HCT116 (cell line): ENCODE measurements around the gene GALNT13. TPM values are rescaled to one million over a fixed set of nuclear protein-coding genes. Genes with fewer than 3 reads are reported as not detected.

ENCODE experiments used
- ATAC-seq: fragments of 200-7000 bp; cut with Tn5 transposase; 2 replicates; pipeline ENCODE4 v1.9.1; 2020; ENCODE audit warnings: mild to moderate bottlenecking, moderate library complexity
- BruUV-seq: library from RNA; stranded (reverse); fragments of 400-500 nt; replicated peaks from 2 replicates; lab custom pipeline; 2021; lab: Mats Ljungman, UMichigan
- CTCF ChIA-PET: fragments of 300-600 bp; sonication (Branson Sonifier 250); formaldehyde crosslinking; loops from one replicate; lab custom pipeline; 2021; ENCODE audit warnings: antibody characterized with exemption; lab: Charles Lee
- POLR2A ChIA-PET: fragments of 300-600, 350-600 bp; sonication (Branson Sonifier 250); formaldehyde crosslinking; loops from one replicate; lab custom pipeline; 2021; ENCODE audit warnings: antibody characterized with exemption; lab: Charles Lee
- RAD21 ChIA-PET, 2 experiments: fragments of 300-600 bp; sonication (Branson Sonifier 250); formaldehyde crosslinking; loops; one replicate each; lab custom pipeline; 2023; ENCODE audit warnings: low total read pairs in 2 of 2; ENCODE audit not compliant: uncharacterized antibody in 2 of 2, unreplicated experiment in 2 of 2, low non-redundant PET in 1 of 2; lab: Charles Lee
- DNase-seq: peaks from one replicate; pipeline ENCODE4 v3.0.0-alpha.2; 2010; ENCODE audit warnings: low read depth, low spot score
- H2AFZ ChIP-seq: fragments of 200-600 bp; shearing (Covaris generic), sonication (generic); 2 replicates; pipeline ENCODE4 v1.6.1; 2017; ENCODE audit warnings: low read depth, mixed run types, mixed read lengths, antibody characterized with exemption, low read length; ENCODE audit not compliant: poor library complexity, severe bottlenecking
- H3K27ac ChIP-seq: 2 replicates; pipeline ENCODE4 v1.5.1; 2012; ENCODE audit warnings: low read depth, low read length
- H3K27me3 ChIP-seq: fragments of 200-600 bp; sonication (generic); 2 replicates; pipeline ENCODE4 v1.6.1; 2016; ENCODE audit warnings: mixed run types, low read length, mixed read lengths; ENCODE audit not compliant: insufficient read depth
- H3K36me3 ChIP-seq, 2 experiments: fragments of 200-500 bp in 1 of 2; fragments of 200-600 bp in 1 of 2; sonication (Bioruptor generic) in 1 of 2; sonication (generic) in 1 of 2; 2 replicates each; pipeline versions ENCODE4 v1.5.1 to v1.6.1; 2014 to 2016; ENCODE audit warnings: low read length in 2 of 2, inconsistent platforms in 1 of 2, mixed read lengths in 1 of 2, mixed run types in 1 of 2; ENCODE audit not compliant: insufficient read depth in 2 of 2, control insufficient read depth in 1 of 2
- H3K4me1 ChIP-seq, 2 experiments: fragments of 200-600 bp in 1 of 2; sonication (generic) in 1 of 2; 2 replicates each; pipeline versions ENCODE4 v1.5.1 to v1.6.1; 2012 to 2017; ENCODE audit warnings: low read length in 2 of 2, inconsistent platforms in 1 of 2, mild to moderate bottlenecking in 1 of 2, mixed read lengths in 1 of 2, mixed run types in 1 of 2, moderate library complexity in 1 of 2; ENCODE audit not compliant: insufficient read depth in 2 of 2, control insufficient read depth in 1 of 2
- H3K4me2 ChIP-seq: fragments of 200-600 bp; sonication (generic); 2 replicates; pipeline ENCODE4 v1.6.1; 2017; ENCODE audit warnings: mixed run types, low read length, mixed read lengths
- H3K4me3 ChIP-seq, 2 experiments: fragments of 200-600 bp in 1 of 2; sonication (generic) in 1 of 2; replicated peaks in 1 of 2; 2 replicates each; pipeline ENCODE4 v1.5.1; 2011 to 2016; ENCODE audit warnings: low read length in 2 of 2, control low read depth in 1 of 2, low read depth in 1 of 2, mild to moderate bottlenecking in 1 of 2, mixed read lengths in 1 of 2, mixed run types in 1 of 2
- H3K79me2 ChIP-seq: fragments of 200-600 bp; sonication (generic); 2 replicates; pipeline ENCODE4 v1.6.1; 2017; ENCODE audit warnings: mild to moderate bottlenecking, mixed run types, low read length, moderate library complexity, mixed read lengths; ENCODE audit not compliant: insufficient read depth
- H3K9ac ChIP-seq: fragments of 200-600 bp; sonication (generic); 2 replicates; pipeline ENCODE4 v1.6.1; 2016; ENCODE audit warnings: low read length, mixed read lengths
- H3K9me2 ChIP-seq: fragments of 200-600 bp; sonication (generic), shearing (Covaris generic); 2 replicates; pipeline ENCODE4 v1.6.1; 2017; ENCODE audit warnings: mixed run types, mild to moderate bottlenecking, moderate library complexity; ENCODE audit not compliant: insufficient read depth
- H3K9me3 ChIP-seq, 2 experiments: fragments of 200-500 bp in 1 of 2; fragments of 200-600 bp in 1 of 2; sonication (Bioruptor generic) in 1 of 2; sonication (generic) in 1 of 2; 2 replicates each; pipeline ENCODE4 v1.6.1; 2014 to 2017; ENCODE audit warnings: low read length in 2 of 2, mixed read lengths in 2 of 2, inconsistent platforms in 1 of 2, low read depth in 1 of 2, mild to moderate bottlenecking in 1 of 2, mixed run types in 1 of 2, moderate library complexity in 1 of 2; ENCODE audit not compliant: control insufficient read depth in 1 of 2, insufficient read depth in 1 of 2
- H4K20me1 ChIP-seq: fragments of 200-600 bp; sonication (generic), shearing (Covaris generic); 2 replicates; pipeline ENCODE4 v1.6.1; 2017; ENCODE audit warnings: mixed run types, mild to moderate bottlenecking, moderate library complexity; ENCODE audit not compliant: insufficient read depth
- ATF3 ChIP-seq: IDR thresholded peaks from 2 replicates; pipeline ENCODE4 v1.6.1; 2012
- CEBPB ChIP-seq: IDR thresholded peaks from 2 replicates; pipeline ENCODE4 v1.6.1; 2012; ENCODE audit warnings: low read depth
- CTCF ChIP-seq, 3 experiments: fragments of 200-600 bp in 1 of 3; sonication (generic) in 1 of 3; IDR thresholded peaks in 2 of 3; conservative IDR thresholded peaks in 1 of 3; 2 replicates each; pipeline ENCODE4 v1.5.1; 2012 to 2017; ENCODE audit warnings: low read depth in 2 of 3, low read length in 2 of 3, antibody characterized with exemption in 1 of 3, borderline replicate concordance in 1 of 3, control low read depth in 1 of 3, mild to moderate bottlenecking in 1 of 3, mixed read lengths in 1 of 3, mixed run types in 1 of 3, moderate library complexity in 1 of 3; ENCODE audit not compliant: insufficient read depth in 1 of 3
- EGR1 ChIP-seq: IDR thresholded peaks from 2 replicates; pipeline ENCODE4 v1.6.1; 2012; ENCODE audit warnings: low read depth
- ELF1 ChIP-seq: IDR thresholded peaks from 2 replicates; pipeline ENCODE4 v1.6.1; 2012; ENCODE audit warnings: low read depth, borderline replicate concordance
- EZH2 ChIP-seq: fragments of 200-600 bp; sonication (generic); IDR thresholded peaks from 2 replicates; pipeline ENCODE4 v1.6.1; 2017; ENCODE audit warnings: antibody characterized with exemption, mixed run types
- EZH2phosphoT487 ChIP-seq: fragments of 200-600 bp; IDR thresholded peaks from 2 replicates; pipeline ENCODE4 v1.6.1; 2018; ENCODE audit warnings: antibody characterized with exemption, borderline replicate concordance
- FOSL1 ChIP-seq: IDR thresholded peaks from 2 replicates; pipeline ENCODE4 v1.6.1; 2012; ENCODE audit warnings: low read depth
- JUND ChIP-seq: IDR thresholded peaks from 2 replicates; pipeline ENCODE4 v1.6.1; 2012
- POLR2A ChIP-seq: IDR thresholded peaks from 2 replicates; pipeline ENCODE4 v1.7.0; 2011; ENCODE audit warnings: borderline replicate concordance; ENCODE audit not compliant: insufficient read depth, insufficient read length; ENCODE audit errors: extremely low read depth
- POLR2AphosphoS5 ChIP-seq: IDR thresholded peaks from 2 replicates; pipeline ENCODE4 v1.6.1; 2011; ENCODE audit warnings: mild to moderate bottlenecking, low read depth, low read length, moderate library complexity
- RAD21 ChIP-seq: IDR thresholded peaks from 2 replicates; pipeline ENCODE4 v1.6.1; 2012; ENCODE audit warnings: low read depth, mild to moderate bottlenecking
- SIN3A ChIP-seq: IDR thresholded peaks from 2 replicates; pipeline ENCODE4 v1.6.1; 2012; ENCODE audit warnings: low read depth
- SP1 ChIP-seq: IDR thresholded peaks from 2 replicates; pipeline ENCODE4 v1.6.1; 2012; ENCODE audit warnings: low read depth
- SRF ChIP-seq: IDR thresholded peaks from 2 replicates; pipeline ENCODE4 v1.6.1; 2012; ENCODE audit warnings: low read depth
- YY1 ChIP-seq: IDR thresholded peaks from 2 replicates; pipeline ENCODE4 v1.6.1; 2011; ENCODE audit warnings: low read length, low read depth, moderate library complexity, mild to moderate bottlenecking; ENCODE audit not compliant: insufficient replicate concordance; ENCODE audit errors: extremely low read depth
- ZFX ChIP-seq: fragments of 450-650 bp; IDR thresholded peaks from 2 replicates; pipeline ENCODE4 v1.6.1; 2017
- ZNF274 ChIP-seq: fragments of 200-500 bp; sonication (Bioruptor generic); IDR thresholded peaks from 2 replicates; pipeline ENCODE4 v1.6.1; 2014; ENCODE audit warnings: mild to moderate bottlenecking, low read depth, low read length, inconsistent platforms
- intact Hi-C: fragments of 100-400 bp; cut with micrococcal nuclease; formaldehyde crosslinking; loops from 2 replicates; pipeline ENCODE4 v1.10.0; 2022
- total RNA-seq: library from RNA; stranded (reverse); gene quantifications from one replicate; pipeline ENCODE4 v1.2.1, GENCODE V29; 2021; ENCODE audit not compliant: unreplicated experiment
- TF ChIP-seq, protein P1 (sequence below): IDR thresholded peaks from 2 replicates; pipeline ENCODE4 v1.6.1; 2012
- TF ChIP-seq, protein P2 (sequence below): IDR thresholded peaks from 2 replicates; pipeline ENCODE4 v1.6.1; 2011; ENCODE audit warnings: mild to moderate bottlenecking, low read length, moderate library complexity; ENCODE audit not compliant: insufficient replicate concordance; ENCODE audit errors: extremely low read depth

GALNT13 gene
- total RNA-seq, 1 experiment from 2014 or later = 0.44 TPM

DNA sequence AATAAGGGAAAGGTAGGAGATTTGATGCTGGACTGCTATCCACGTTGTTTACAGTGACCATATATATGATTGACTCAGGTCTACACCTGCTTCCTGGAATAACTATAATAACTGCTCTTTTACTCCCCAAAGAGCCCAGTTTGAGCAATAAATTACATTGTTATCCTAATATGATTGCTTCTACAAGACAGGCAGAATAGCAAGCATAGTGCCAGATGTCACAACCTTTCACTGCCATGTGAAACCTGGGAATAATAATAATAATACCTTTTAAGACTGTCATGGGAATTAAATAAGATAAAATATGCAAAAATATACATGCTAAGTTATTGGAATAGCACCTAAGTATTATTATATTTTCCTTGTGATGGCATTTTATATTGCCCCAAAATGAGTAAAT is 298.7 kb downstream of the GALNT13 start:
- no peaks in the 10 kb centered on the region for H3K79me2 ChIP-seq
- DNase-seq (no peak), ATAC-seq (no peak)
- H2AFZ ChIP-seq = no peak overlapping the region
- H3K9ac ChIP-seq = no peak overlapping the region
- no peak overlapping the region for H3K4me3 ChIP-seq
- POLR2A ChIA-PET = no interaction called here
- no peaks in the 10 kb centered on the region for H3K4me1 ChIP-seq
- no peaks in the 10 kb centered on the region for H3K36me3 ChIP-seq
- TF ChIP-seq EZH2phosphoT487 = no peak
- TF ChIP-seq, protein P1, sequence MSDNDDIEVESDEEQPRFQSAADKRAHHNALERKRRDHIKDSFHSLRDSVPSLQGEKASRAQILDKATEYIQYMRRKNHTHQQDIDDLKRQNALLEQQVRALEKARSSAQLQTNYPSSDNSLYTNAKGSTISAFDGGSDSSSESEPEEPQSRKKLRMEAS = no peak
- TF ChIP-seq CTCF (IDR thresholded peaks at IDR 0.05 in 2 of 3, conservative IDR thresholded peaks at IDR 0.05 in 1 of 3; ENCODE audit: borderline replicate concordance in 1 of 3, insufficient read depth in 1 of 3, low read depth in 2 of 3, low read length in 2 of 3) = no peak
- no peak for TF ChIP-seq ZNF274
- no peak for TF ChIP-seq ATF3
- TF ChIP-seq SRF = no peak
- TF ChIP-seq JUND = no peak
- no peak for TF ChIP-seq SIN3A
- TF ChIP-seq SP1 = no peak
- TF ChIP-seq EZH2 = no peak
- TF ChIP-seq, protein P2, sequence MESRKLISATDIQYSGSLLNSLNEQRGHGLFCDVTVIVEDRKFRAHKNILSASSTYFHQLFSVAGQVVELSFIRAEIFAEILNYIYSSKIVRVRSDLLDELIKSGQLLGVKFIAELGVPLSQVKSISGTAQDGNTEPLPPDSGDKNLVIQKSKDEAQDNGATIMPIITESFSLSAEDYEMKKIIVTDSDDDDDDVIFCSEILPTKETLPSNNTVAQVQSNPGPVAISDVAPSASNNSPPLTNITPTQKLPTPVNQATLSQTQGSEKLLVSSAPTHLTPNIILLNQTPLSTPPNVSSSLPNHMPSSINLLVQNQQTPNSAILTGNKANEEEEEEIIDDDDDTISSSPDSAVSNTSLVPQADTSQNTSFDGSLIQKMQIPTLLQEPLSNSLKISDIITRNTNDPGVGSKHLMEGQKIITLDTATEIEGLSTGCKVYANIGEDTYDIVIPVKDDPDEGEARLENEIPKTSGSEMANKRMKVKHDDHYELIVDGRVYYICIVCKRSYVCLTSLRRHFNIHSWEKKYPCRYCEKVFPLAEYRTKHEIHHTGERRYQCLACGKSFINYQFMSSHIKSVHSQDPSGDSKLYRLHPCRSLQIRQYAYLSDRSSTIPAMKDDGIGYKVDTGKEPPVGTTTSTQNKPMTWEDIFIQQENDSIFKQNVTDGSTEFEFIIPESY = no peak
- TF ChIP-seq FOSL1 = no peak
- no peak for TF ChIP-seq POLR2AphosphoS5
- TF ChIP-seq ELF1 = no peak
- no peak for TF ChIP-seq CEBPB
- no peak for TF ChIP-seq POLR2A
- no peak for TF ChIP-seq EGR1
- no peak for TF ChIP-seq YY1
- no peak for TF ChIP-seq ZFX
- TF ChIP-seq RAD21 = no peak
- TF ChIP-seq, all 23 proteins: peak for 0
- Histone ChIP-seq H4K20me1 (no peaks in the 10 kb centered on the region), H3K27ac (no peak overlapping the region), H3K9me3 (no peaks in the 10 kb centered on the region), H3K4me2 (no peak overlapping the region), H3K9me2 (no peaks in the 10 kb centered on the region), H3K27me3 (no peaks in the 10 kb centered on the region)
- ChIA-PET RAD21 (no interaction called here), CTCF (no interaction called here)
- intact Hi-C loops = no loop called here
- BruUV-seq = no TSS peak
